ENCODE measurements around the gene ZBTB26.
"Not testable (repeated sequence)": the region's sequence is repeated elsewhere in the genome, so short reads cannot be mapped to it uniquely, and the experiment has no call there.

Gene ZBTB26

GRCh38 chr9:122923947-122924346 is 7.4 kb downstream of the ZBTB26 start:
- no peak for DNase-seq (ENCODE audit: low read depth)

- no peak for DNase-seq (ENCODE audit: low read depth)
These were observed 8.6 kb downstream of the ZBTB26 start for GRCh38 chr9:122922713-122923112.

- DNase-seq (ENCODE audit: low read depth), result no peak
These were observed 13.0 kb downstream of the ZBTB26 start for GRCh38 chr9:122918310-122918709.

- peak; percentile 80 for DNase-seq (ENCODE audit: low read depth)
These were observed 18.2 kb downstream of the ZBTB26 start, which contains the start of gene ZBTB6 for GRCh38 chr9:122912964-122913673. Gene ZBTB6 (minus strand): TSS chr9:122913323. CDS start chr9:122912072, 1,251 bp downstream.

- no peak for DNase-seq (ENCODE audit: low read depth)
These were observed 18.7 kb downstream of the ZBTB26 start for GRCh38 chr9:122912671-122912963.

GRCh38 chr9:122906122-122906521 is 25.2 kb downstream of the ZBTB26 start:
- not testable (repeated sequence) for DNase-seq (ENCODE audit: low read depth)

GRCh38 chr9:122904823-122905710 is 26.2 kb downstream of the ZBTB26 start, which contains the start of gene RC3H2:
Gene RC3H2 (minus strand): TSS chr9:122905359. CDS start chr9:122897509, 7,850 bp downstream.
- peak; percentile 100 for DNase-seq (ENCODE audit: low read depth)

- DNase-seq (ENCODE audit: low read depth), result peak; percentile 39
These were observed 26.9 kb downstream of the ZBTB26 start for GRCh38 chr9:122904466-122904822.

GRCh38 chr9:122900791-122901190 is 30.5 kb downstream of the ZBTB26 start:
- DNase-seq (ENCODE audit: low read depth), result peak; percentile 34

GRCh38 chr9:122897969-122898368 is 33.3 kb downstream of the ZBTB26 start:
- DNase-seq (ENCODE audit: low read depth), result no peak

GRCh38 chr9:122888480-122888879 is 42.8 kb downstream of the ZBTB26 start:
- DNase-seq (ENCODE audit: low read depth), result no peak

- no peak for DNase-seq (ENCODE audit: low read depth)
These were observed 48.2 kb downstream of the ZBTB26 start for GRCh38 chr9:122883125-122883524.

GRCh38 chr9:122879443-122879842 is 51.9 kb downstream of the ZBTB26 start:
- no peak for DNase-seq (ENCODE audit: low read depth)

- DNase-seq (ENCODE audit: low read depth), result no peak
These were observed 55.8 kb downstream of the ZBTB26 start for GRCh38 chr9:122875523-122875922.

GRCh38 chr9:122867276-122867675 is 64.0 kb downstream of the ZBTB26 start:
- not testable (repeated sequence) for DNase-seq (ENCODE audit: low read depth)

- no peak for DNase-seq (ENCODE audit: low read depth)
These were observed 65.2 kb downstream of the ZBTB26 start for GRCh38 chr9:122866079-122866478.
